Measurements from ENCODE around the gene UAP1L1. TPM values are rescaled to one million over a fixed set of nuclear protein-coding genes. Genes with fewer than 3 reads are reported as not detected.

UAP1L1 gene
- total and polyA plus RNA-seq, 9 of the 15 experiments (the other 6 are each of a cell fraction or from before 2014, with no cell fraction given), result 0.20 to 8.6 (median 3.7) TPM

DNA sequence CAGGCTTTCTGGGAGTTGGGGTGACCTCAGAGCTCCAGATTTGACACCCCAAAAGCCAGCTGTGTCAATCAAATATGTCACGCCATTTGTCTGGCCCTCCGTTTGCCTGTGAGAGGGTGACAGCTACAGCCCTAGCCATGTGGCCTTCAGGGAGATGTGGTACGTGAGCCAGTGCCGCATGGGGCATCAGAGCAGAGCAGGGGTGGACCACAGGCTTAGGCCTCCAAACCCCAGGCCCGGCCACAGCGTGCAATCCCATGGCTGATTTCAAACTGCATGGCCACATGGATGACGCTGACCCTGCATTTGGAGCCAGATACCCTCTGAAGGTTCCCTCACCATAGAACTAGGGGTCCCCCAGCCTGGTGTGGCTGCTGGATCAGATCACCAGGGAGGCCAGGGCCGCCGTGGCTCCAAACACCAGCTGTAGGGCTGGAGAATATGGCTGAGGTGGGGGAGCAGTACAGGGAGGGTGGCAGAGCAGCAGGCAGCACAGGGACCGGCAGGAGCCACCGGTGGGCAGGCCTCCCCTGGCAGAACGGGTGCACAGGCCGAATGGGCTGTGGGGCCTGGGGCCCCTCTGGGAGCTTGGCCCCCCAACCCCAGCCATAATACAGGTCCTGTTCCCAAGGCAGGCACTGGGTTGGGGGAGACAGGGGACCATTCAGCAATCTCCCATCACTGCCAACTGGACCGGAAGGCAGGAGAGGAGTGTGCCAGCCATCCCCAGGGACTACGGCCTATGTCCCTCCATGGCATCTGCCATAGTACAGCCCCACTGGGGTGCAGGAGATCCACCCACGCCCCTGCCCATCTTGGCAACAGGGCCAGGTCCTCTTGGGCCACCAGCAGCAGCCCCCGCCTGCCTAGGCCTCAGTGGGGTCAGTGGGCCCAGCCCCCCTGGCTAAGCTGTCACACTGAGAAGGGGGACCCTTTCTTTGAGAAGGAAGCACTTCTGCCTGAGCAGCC is 8.5 kb upstream of the UAP1L1 start (continued):
- TF ChIP-seq HDAC1 (IDR thresholded peaks at IDR 0.05), result peak in 1 of 2 experiments; percentile 9; a peak in 1 of 4 replicates
- TF ChIP-seq STAG1 (CRISPR knock-in tag; IDR thresholded peaks at IDR 0.05; ENCODE audit: borderline replicate concordance), result 0 out of 2 replicates have a peak, but pooled peaks have one; percentile 25
- TF ChIP-seq ZC3H4 (CRISPR knock-in tag; IDR thresholded peaks at IDR 0.05; ENCODE audit: borderline replicate concordance), result peak; percentile 48; the same call in 1 of the 2 replicates
- TF ChIP-seq GATAD2A (IDR thresholded peaks at IDR 0.05), result no peak
- TF ChIP-seq, protein P1, sequence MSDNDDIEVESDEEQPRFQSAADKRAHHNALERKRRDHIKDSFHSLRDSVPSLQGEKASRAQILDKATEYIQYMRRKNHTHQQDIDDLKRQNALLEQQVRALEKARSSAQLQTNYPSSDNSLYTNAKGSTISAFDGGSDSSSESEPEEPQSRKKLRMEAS (CRISPR knock-in tag; IDR thresholded peaks at IDR 0.05), result peak; percentile 45

DNA sequence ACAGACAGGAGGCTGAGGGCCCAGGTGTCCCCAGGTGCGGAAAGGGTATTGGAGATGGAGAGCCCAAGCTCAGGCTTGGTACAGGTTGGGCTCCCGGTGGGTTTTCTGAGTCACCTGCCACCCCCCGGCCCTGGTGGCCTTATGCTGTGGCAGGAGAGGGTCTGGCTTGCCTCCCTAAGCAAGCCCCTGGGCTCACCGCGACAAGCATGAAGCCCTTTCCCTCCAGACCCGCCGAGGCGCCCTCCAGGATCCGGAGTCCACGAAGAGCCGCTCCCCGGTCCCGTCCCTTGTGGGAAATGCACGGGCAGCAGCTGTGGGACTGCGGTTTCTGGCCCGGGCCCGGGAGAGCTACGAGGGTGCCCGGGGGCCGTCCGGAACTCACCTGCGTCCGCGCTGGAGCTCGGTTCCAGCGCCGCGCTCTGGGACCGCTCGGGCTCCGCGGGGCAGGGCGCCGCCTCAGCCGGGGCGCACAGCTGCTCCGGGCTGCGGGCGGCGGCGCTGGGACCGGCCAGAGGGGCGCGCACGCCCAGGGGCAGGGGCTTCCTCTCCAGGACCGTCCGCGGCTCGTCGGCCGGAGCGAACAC is 7.7 kb upstream of the UAP1L1 start:
- no peak for FAIRE-seq
- WGBS (ENCODE audit: insufficient coverage, low coverage, missing lambda C conversion rate), result 4% methylated on average over 15 of the region's 52 CpGs
- POLR2A ChIA-PET, result interaction anchor here (1.0 to 2.5 kb wide), 4 partner anchors 10 to 23 kb away, joined by 3 to 14 read pairs (median 4); partner anchors contain the start of genes MAN1B1 and NPDC1
- TF ChIP-seq, protein P2, sequence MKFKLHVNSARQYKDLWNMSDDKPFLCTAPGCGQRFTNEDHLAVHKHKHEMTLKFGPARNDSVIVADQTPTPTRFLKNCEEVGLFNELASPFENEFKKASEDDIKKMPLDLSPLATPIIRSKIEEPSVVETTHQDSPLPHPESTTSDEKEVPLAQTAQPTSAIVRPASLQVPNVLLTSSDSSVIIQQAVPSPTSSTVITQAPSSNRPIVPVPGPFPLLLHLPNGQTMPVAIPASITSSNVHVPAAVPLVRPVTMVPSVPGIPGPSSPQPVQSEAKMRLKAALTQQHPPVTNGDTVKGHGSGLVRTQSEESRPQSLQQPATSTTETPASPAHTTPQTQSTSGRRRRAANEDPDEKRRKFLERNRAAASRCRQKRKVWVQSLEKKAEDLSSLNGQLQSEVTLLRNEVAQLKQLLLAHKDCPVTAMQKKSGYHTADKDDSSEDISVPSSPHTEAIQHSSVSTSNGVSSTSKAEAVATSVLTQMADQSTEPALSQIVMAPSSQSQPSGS (CRISPR knock-in tag; IDR thresholded peaks at IDR 0.05), result no peak
- TF ChIP-seq ZBTB1 (CRISPR knock-in tag; IDR thresholded peaks at IDR 0.05; ENCODE audit: borderline replicate concordance, low read depth), result 0 out of 2 replicates have a peak, but pooled peaks have one; percentile 16
- TF ChIP-seq, protein P3, sequence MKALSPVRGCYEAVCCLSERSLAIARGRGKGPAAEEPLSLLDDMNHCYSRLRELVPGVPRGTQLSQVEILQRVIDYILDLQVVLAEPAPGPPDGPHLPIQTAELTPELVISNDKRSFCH (CRISPR knock-in tag; IDR thresholded peaks at IDR 0.05), result no peak
- TF ChIP-seq, protein P3 (tag; IDR thresholded peaks at IDR 0.05), result no peak
- no peak for TF ChIP-seq ZNF23 (CRISPR knock-in tag; IDR thresholded peaks at IDR 0.05)
- TF ChIP-seq PCBP1 (IDR thresholded peaks at IDR 0.05; ENCODE audit: low read depth, low read length, poor library complexity, severe bottlenecking), result peak; percentile 81
- no peak for TF ChIP-seq ZNF507 (tag; conservative IDR thresholded peaks at IDR 0.05)
- TF ChIP-seq CHD1 (IDR thresholded peaks at IDR 0.05; ENCODE audit: low read length), result peak; percentile 38
- TF ChIP-seq FOXP1 (CRISPR knock-in tag; IDR thresholded peaks at IDR 0.05), result 0 out of 2 replicates have a peak, but pooled peaks have one; percentile 38

More for the DNA sequence above, 7.7 kb upstream of the UAP1L1 start:
- CTCF ChIA-PET (ENCODE audit: low intra/inter-chr PET ratio), result interaction anchor here (0.6 to 0.9 kb wide), 2 partner anchors 24 to 830 kb away, joined by 4 to 5 read pairs; partner anchors contain the start of gene NPDC1
- Histone ChIP-seq H3K4me2 (ENCODE audit: insufficient read depth, low read length) (peak overlapping the region; percentile 91), H4K20me1 (replicated peaks; ENCODE audit: control insufficient read depth, insufficient read depth, low read length) (peaks cover 14% of the 10 kb centered on the region), H3K27ac (ENCODE audit: extremely low read depth, low read depth, low read length) (peak overlapping the region; percentile 88; the same call in 2 of the 3 replicates), H2AFZ (ENCODE audit: low read depth, low read length) (no peak overlapping the region), H3K27me3 (ENCODE audit: control insufficient read depth in 2 of 2, insufficient read depth in 2 of 2, low read length in 2 of 2) (no peaks in the 10 kb centered on the region), H3K9me3 (replicated peaks; ENCODE audit: control insufficient read depth, insufficient read depth, low read depth, low read length) (no peaks in the 10 kb centered on the region), H3K36me3 (ENCODE audit: control insufficient read depth, insufficient read depth, low read length) (peaks cover 29% of the 10 kb centered on the region; the same call in 2 of the 3 replicates), H3K4me1 (replicated peaks in 1 of 2; ENCODE audit: control insufficient read depth in 2 of 2, insufficient read depth in 2 of 2, low read length in 2 of 2) (peaks cover 32 to 80% of the 10 kb centered on the region in 2 experiments), H3K9me1 (ENCODE audit: control insufficient read depth, insufficient read depth, low read length) (peaks cover 8% of the 10 kb centered on the region), H3K79me2 (ENCODE audit: control insufficient read depth, insufficient read depth, low read length) (peaks cover 39% of the 10 kb centered on the region), H3K4me3 (peak overlapping the region; percentile 65), H3K9ac (ENCODE audit: insufficient read depth in 1 of 2, low read depth in 2 of 2, low read length in 2 of 2) (peak overlapping the region; percentile 86 to 94; a peak in 3 of 4 replicates)
- intact Hi-C loops (cut with micrococcal nuclease) (loop anchor here (2.0 kb wide), 1 partner anchor 17 kb away; the partner anchor contains the start of gene MAN1B1), in situ Hi-C loops (cut with MboI) (no loop called here)
- ATAC-seq (peak; percentile 15; the same call in 2 of the 3 replicates), DNase-seq (ENCODE audit: extremely low read depth in 1 of 4, low spot score in 3 of 4) (peak in 3 of 4 experiments; percentile 41 to 54 (median 49))
- no TSS peak for BruUV-seq (replicated peaks)

Data from K562 (cell line).